Measurements from ENCODE around the gene GABRP.
"Not testable (repeated sequence)": the region's sequence is repeated elsewhere in the genome, so short reads cannot be mapped to it uniquely, and the experiment has no call there.

The GABRP gene

DNA sequence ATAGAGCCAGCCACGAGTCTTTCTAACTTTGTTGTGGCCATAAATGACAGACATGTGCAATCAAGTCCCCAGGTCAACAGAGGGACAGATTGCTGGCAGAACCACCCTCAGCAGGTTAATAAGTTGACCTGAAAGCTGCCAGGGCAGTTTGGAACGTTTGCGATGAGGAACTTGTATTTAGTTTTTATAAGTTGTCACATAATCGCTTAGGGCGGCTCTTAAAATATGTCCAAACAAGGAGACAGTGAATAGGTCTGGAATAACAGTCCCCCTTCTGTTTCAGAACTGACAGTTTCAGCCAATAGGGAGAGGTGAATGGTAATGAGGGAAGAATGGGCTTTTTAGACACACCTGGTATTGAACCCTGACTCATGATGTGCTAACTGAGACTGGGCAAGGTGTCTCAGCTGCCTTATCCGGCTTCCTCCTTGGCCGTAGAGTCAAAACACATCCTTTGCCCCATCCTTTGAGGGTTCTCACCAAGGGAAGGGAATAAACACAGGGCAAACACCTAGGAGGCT, 33.6 kb upstream of the GABRP start:
- Mint-ChIP-seq H3K4me3 (no peak overlapping the region), H3K4me1 (ENCODE audit: low read depth) (peaks cover 2% of the 10 kb centered on the region), H3K36me3 (no peaks in the 10 kb centered on the region), H3K27ac (no peak overlapping the region), H3K9me3 (ENCODE audit: low read depth) (no peaks in the 10 kb centered on the region), H3K27me3 (peaks cover 21% of the 10 kb centered on the region)

DNA sequence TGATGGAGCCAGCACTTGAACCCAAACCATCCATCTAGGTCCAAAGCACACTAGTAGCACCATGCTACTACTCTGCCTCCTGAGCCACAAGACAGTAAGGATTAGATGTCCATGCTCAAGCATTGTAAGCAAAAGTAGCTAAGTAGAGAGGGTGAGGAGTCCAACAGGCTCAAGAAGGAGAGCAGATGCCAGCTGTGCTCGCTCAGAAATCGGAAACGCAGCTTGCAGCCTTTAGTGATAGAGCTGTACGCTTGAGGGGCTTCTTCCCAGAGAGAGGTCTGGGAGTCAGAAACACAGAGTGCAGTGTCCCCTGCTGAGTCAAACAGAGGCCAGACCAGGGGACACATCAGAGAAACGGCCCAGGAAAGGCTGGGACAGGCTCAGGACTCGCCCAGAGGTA, 32.7 kb upstream of the GABRP start:
- Mint-ChIP-seq H3K4me3 (no peak overlapping the region), H3K9me3 (ENCODE audit: low read depth) (no peaks in the 10 kb centered on the region), H3K27me3 (peaks cover 19% of the 10 kb centered on the region), H3K36me3 (no peaks in the 10 kb centered on the region), H3K27ac (no peak overlapping the region), H3K4me1 (ENCODE audit: low read depth) (no peaks in the 10 kb centered on the region)

DNA sequence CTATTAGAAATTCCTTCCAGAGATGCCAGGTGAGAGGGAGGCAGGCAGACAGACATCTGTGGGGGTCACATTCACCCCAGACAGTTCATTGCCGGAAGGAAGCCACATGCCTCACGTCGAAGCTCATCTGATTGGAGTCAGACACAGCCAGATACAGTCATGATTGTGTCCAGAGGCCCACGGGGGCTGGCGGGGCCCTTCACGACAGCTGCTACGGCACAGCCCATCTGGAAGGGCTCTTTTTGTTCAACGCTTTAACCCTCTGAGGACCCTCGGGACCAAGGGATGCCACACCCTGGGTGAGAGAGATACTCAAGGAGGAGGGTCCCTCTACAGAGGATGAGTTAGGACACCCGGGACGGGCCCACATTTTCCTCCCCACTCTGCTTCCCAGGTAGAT, 31.9 kb upstream of the GABRP start:
- Mint-ChIP-seq H3K27ac (no peak overlapping the region), H3K36me3 (no peaks in the 10 kb centered on the region), H3K4me3 (no peak overlapping the region), H3K27me3 (peaks cover 19% of the 10 kb centered on the region), H3K9me3 (ENCODE audit: low read depth) (no peaks in the 10 kb centered on the region), H3K4me1 (ENCODE audit: low read depth) (no peaks in the 10 kb centered on the region)

DNA sequence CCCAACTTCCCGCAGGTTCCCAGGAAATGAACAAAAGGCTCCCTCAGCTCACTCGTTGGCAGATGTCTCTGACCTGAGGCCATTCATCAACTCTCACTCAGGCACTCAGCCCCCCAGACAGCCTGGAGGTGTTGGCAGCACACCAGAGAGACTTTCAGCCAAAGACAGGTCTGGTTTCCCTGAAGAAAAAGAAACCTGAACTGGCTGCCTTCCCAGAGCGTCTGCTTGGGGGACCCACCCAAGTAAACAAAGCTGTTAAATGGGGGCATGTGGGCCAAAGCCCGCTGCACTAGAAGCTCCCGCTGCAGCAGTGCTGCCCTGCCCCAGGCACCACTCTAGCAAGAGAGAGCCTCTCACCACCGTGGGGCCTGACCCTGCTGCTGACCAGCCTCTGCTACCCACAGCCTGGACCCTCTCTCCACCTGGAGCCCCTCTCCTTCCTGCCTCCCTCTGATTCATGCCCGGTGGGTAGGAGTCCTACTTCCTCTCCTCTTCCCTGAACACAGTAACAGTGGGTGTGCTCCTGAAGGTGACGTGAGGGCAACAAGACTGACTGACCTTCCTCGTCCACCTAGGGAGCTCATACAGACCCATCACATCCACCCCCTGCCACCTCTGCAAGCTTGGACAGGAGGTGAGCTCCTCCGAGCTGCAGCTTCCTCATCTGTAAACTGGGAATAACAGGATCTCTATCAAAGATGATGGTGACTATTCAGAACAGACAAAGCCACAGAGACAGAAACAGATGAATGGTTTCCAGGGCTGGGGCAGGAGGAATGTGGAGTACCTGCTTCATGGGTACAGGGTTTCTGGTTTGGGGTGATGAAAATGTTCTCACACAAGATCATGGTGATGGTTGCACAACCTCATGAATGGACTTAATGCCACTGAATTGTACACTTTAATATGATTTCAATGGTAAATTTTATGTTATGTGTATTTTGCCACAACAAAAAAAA, 31.0 kb upstream of the GABRP start:
- H3K4me3 Mint-ChIP-seq, result no peak overlapping the region
- H3K4me1 Mint-ChIP-seq (ENCODE audit: low read depth), result no peaks in the 10 kb centered on the region
- no peaks in the 10 kb centered on the region for H3K36me3 Mint-ChIP-seq
- H3K9me3 Mint-ChIP-seq (ENCODE audit: low read depth), result no peaks in the 10 kb centered on the region
- peaks cover 13% of the 10 kb centered on the region for H3K27me3 Mint-ChIP-seq
- H3K27ac Mint-ChIP-seq, result no peak overlapping the region

DNA sequence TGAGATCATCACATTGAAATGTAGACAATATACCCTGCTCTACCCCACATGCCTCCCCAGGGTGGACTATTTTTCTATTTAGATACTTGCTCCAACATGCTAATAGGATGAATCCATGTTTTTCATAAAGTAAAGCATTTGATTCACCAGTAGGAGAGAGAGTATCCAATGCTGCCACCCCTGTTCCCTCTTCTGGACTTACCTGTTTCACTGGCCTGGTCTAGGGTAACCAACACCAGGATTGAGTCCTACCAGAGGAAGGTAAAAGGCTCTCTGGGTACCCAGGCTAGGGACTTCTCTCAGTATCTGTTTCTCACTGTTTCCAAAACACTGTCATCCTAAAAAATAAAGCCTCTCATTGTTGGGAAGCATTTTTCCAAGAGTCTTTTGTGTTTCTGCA, 30.2 kb upstream of the GABRP start:
- no peaks in the 10 kb centered on the region for H3K4me1 Mint-ChIP-seq (ENCODE audit: low read depth)
- no peak overlapping the region for H3K4me3 Mint-ChIP-seq
- no peaks in the 10 kb centered on the region for H3K36me3 Mint-ChIP-seq
- H3K27me3 Mint-ChIP-seq, result peaks cover 8% of the 10 kb centered on the region
- no peak overlapping the region for H3K27ac Mint-ChIP-seq
- H3K9me3 Mint-ChIP-seq (ENCODE audit: low read depth), result no peaks in the 10 kb centered on the region

DNA sequence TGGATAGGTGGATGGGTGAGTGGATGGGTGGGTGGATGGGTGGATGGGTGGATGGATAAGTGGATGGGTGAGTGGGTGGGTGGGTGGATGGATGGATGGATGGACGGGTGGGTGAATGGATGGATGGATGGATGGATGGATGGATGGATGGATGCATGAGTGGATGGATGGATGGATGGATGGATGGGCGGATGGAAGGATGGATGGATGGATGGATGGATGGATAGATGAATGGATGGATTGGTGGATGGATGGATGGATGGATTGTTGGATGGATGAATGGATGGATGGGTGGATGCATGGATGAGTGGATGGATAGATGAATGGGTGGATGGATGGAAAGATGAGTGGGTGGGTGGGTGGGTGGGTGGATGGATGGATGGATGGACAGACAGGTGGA, 29.0 kb upstream of the GABRP start:
- not testable (repeated sequence) for H3K36me3 Mint-ChIP-seq; H3K4me1 Mint-ChIP-seq (ENCODE audit: low read depth); H3K27ac Mint-ChIP-seq; H3K27me3 Mint-ChIP-seq; H3K9me3 Mint-ChIP-seq (ENCODE audit: low read depth); H3K4me3 Mint-ChIP-seq

DNA sequence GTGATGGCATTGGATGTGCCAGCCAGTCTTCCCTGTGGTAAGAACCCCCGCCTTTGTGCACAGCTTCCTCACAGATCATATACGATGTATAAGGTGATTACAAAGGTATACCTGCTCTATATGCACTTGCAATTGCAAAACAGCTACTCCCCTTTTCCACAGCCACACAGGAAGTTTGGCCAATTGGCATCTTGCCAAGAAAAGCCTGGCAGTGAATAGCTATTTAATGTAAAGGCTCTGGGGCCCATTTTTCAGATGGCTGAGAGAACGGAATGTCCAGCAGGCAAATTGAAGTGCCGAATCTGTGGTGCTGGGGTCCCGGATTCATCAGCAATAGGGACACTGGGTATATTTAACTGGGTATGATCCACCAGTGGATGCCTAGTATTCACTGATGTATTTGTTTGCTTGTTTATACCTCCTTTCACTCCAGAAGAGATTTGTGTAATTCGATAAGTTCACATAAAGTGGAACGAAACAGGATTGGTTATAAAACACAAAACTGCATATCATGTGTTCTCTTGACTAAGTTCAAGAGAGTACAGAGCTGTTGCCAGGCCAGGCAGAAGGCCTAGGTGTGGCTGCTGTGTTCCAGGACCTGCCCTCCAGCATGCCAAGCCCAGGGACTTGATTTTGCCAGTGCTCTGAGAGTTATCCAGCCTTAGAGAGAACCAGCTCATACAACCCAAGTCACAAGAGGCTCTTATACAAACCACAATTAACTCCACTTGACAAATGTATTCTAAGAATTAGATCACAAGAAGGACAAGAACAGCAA, 27.7 kb upstream of the GABRP start:
- Mint-ChIP-seq H3K36me3 (no peaks in the 10 kb centered on the region), H3K4me3 (no peak overlapping the region), H3K27ac (no peak overlapping the region), H3K9me3 (ENCODE audit: low read depth) (no peaks in the 10 kb centered on the region), H3K27me3 (peaks cover 4% of the 10 kb centered on the region), H3K4me1 (ENCODE audit: low read depth) (no peaks in the 10 kb centered on the region)

DNA sequence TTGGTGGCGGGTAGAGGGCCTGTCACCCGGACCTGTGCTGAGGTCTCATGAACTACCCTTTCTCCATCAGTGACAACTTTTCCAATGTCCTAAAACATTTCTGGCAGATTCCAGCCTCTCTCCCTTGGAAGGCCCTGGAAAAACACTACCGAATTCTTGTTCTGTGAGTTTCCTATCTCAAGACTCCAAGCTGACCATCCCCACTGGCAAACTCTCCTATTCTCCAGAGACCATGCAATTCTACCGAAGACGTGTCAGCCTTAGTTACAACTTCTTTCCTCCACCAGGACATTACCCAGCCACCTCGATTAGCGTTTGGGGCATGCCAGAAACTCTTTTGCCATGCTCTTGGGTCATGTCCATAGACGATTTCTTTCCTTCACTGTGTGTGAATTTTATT, 26.8 kb upstream of the GABRP start:
- peaks cover 4% of the 10 kb centered on the region for H3K27me3 Mint-ChIP-seq
- H3K36me3 Mint-ChIP-seq, result no peaks in the 10 kb centered on the region
- H3K27ac Mint-ChIP-seq, result no peak overlapping the region
- H3K9me3 Mint-ChIP-seq (ENCODE audit: low read depth), result no peaks in the 10 kb centered on the region
- H3K4me1 Mint-ChIP-seq (ENCODE audit: low read depth), result no peaks in the 10 kb centered on the region
- H3K4me3 Mint-ChIP-seq, result no peak overlapping the region

DNA sequence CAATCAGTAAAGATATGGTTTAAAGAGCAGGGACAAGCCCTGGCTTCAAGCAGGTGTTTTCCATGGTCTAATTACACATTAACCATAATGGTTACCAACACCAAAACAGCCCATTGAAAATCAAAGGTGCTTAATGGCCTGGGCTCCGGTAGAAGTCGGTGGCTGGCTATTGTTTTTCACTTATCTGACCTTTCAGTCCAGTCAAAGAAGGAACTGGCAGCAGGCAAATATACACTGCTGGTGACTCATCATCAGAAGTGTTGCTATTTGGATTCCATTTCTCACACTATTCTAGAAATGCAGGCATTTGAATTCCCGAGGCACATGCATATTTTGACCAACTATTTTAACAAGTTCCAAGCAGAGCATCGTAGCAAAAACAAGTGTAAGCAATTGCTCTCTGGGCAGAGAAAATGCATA, 26.3 kb upstream of the GABRP start:
- Mint-ChIP-seq H3K9me3 (ENCODE audit: low read depth) (no peaks in the 10 kb centered on the region), H3K4me3 (no peak overlapping the region), H3K27me3 (peaks cover 5% of the 10 kb centered on the region), H3K4me1 (ENCODE audit: low read depth) (no peaks in the 10 kb centered on the region), H3K27ac (no peak overlapping the region), H3K36me3 (no peaks in the 10 kb centered on the region)

DNA sequence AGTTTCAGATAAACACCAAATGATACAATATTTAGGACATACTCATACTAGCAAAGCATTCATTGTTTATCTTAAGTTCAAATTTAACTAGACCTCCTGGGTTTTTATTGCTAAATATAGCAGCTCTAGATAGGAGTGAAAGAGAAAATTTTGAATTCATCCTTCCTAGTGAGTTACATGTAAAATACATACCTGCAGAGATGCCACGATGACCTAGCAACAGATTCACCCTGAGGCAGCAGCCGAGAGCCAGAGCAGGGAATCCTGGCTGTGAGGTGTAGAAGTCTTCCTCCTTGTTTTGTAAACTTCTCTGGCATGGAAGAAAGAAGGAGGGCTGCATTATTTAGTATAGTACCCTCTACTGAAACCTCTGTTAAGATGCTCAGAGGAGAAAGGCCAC, 25.9 kb upstream of the GABRP start:
- H3K36me3 Mint-ChIP-seq, result no peaks in the 10 kb centered on the region
- no peaks in the 10 kb centered on the region for H3K9me3 Mint-ChIP-seq (ENCODE audit: low read depth)
- no peaks in the 10 kb centered on the region for H3K4me1 Mint-ChIP-seq (ENCODE audit: low read depth)
- peaks cover 4% of the 10 kb centered on the region for H3K27me3 Mint-ChIP-seq
- H3K4me3 Mint-ChIP-seq, result no peak overlapping the region
- no peak overlapping the region for H3K27ac Mint-ChIP-seq

DNA sequence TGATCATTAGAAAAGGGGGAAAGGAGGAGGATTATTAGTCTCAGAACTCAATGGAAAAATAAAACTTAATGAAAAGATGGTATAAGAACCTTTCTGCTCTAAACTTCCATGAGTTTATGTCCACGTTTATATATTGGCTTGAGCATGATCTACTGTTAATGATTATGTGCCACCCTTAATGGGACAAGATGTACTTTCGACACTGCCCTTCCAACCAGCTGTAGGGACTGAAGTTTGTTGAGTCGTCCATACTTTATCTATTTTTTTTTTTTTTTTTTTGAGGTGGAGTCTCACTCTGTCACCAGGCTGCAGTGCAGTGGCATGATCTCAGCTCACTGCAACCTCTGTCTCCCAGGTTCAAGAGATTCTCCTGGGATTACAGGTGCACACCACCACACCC, 25.0 kb upstream of the GABRP start:
- Mint-ChIP-seq H3K9me3 (ENCODE audit: low read depth) (no peaks in the 10 kb centered on the region), H3K4me1 (ENCODE audit: low read depth) (no peaks in the 10 kb centered on the region), H3K27ac (no peak overlapping the region), H3K36me3 (no peaks in the 10 kb centered on the region), H3K27me3 (peaks cover 3% of the 10 kb centered on the region), H3K4me3 (no peak overlapping the region)

DNA sequence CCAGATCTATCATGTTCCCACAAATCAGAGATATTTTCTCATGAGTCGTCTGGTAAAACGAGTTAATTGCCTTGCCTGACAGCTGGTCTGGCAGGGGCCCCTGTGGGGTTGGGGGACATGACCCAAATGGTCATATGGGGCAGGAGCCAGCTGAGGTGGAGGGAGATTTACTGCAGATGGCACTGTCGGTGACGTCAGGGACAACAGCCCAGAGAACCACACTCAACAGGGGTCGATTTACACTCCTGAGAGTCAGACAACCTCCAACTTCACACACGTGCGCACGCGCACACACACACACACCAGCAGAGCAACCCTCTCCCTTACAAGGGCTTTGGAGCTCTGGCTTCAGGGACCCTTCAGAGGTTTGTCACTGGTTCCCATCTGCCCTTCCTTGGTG, 23.4 kb upstream of the GABRP start:
- no peaks in the 10 kb centered on the region for H3K4me1 Mint-ChIP-seq (ENCODE audit: low read depth)
- no peak overlapping the region for H3K27ac Mint-ChIP-seq
- no peaks in the 10 kb centered on the region for H3K36me3 Mint-ChIP-seq
- H3K4me3 Mint-ChIP-seq, result no peak overlapping the region
- no peaks in the 10 kb centered on the region for H3K9me3 Mint-ChIP-seq (ENCODE audit: low read depth)
- peaks cover 3% of the 10 kb centered on the region for H3K27me3 Mint-ChIP-seq

DNA sequence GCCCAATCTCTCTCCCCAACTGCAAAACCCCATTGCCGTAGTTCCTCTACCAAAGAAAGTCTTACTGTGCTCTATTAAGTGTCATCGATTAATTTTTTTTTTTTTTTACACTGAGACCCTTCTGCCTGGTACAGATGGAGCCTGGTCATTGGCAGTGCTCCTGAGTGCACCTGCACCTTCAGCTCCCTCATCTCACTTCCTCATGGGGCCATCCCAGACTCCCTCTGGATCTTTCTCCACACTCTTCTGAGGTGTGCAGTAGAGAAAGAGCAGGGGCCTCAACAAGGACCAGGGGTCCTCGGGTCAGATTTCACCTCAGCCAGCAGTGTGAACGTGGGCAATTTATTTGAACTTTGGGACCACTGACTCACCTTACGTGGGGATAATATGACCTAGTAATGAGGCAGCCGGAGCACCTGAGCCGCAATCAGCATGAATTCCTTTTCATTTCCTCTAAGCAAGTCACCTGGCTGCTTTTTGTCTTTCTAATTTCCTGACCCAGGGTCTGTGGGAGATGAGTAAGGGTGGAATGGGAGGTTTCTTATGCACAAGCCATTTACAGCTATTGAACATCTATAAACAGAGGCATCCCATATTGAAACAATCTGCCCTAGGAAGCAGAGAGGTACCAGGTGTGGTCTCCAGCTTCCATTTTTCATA, 22.3 kb upstream of the GABRP start:
- no peak overlapping the region for H3K4me3 Mint-ChIP-seq
- no peaks in the 10 kb centered on the region for H3K4me1 Mint-ChIP-seq (ENCODE audit: low read depth)
- H3K9me3 Mint-ChIP-seq (ENCODE audit: low read depth), result no peaks in the 10 kb centered on the region
- peaks cover 3% of the 10 kb centered on the region for H3K27me3 Mint-ChIP-seq
- no peaks in the 10 kb centered on the region for H3K36me3 Mint-ChIP-seq
- H3K27ac Mint-ChIP-seq, result no peak overlapping the region

DNA sequence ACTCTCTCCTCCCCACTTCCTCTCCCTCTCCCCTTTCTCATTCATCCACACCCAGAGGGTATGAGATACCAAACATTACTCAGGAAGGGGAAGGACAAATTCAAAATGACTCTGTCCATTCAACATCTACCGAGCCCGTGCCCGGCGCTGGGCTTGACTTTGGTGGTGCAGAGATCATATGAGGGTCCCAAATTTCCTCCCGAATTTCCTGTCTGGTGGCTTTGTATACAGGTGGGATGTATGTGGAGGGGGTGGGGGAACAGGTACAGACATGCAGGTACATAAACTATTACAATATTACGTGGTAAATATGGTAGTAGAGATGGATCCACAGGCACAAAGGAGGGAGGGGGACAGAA, 21.8 kb upstream of the GABRP start:
- Mint-ChIP-seq H3K9me3 (ENCODE audit: low read depth) (no peaks in the 10 kb centered on the region), H3K4me1 (ENCODE audit: low read depth) (no peaks in the 10 kb centered on the region)

DNA sequence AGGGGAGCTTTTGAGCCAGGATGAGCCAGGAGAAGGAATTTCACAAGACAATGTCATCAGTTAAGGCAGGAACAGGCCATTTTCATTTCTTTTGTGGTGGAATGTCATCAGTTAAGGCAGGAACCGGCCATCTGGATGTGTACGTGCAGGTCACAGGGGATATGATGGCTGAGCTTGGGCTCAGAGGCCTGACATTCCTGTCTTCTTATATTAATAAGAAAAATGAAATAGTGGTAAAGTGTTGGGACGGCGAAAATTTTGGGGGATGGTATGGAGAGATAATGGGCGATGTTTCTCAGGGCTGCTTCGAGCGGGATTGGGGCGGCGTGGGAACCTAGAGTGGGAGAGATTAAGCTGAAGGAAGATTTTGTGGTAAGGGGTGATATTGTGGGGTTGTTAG, 21.2 kb upstream of the GABRP start:
- not testable (repeated sequence) for H3K4me1 Mint-ChIP-seq (ENCODE audit: low read depth); H3K9me3 Mint-ChIP-seq (ENCODE audit: low read depth); H3K27ac Mint-ChIP-seq; H3K36me3 Mint-ChIP-seq; H3K4me3 Mint-ChIP-seq; H3K27me3 Mint-ChIP-seq

More for the DNA sequence above, 21.8 kb upstream of the GABRP start:
- H3K4me3 Mint-ChIP-seq, result no peak overlapping the region
- peaks cover 3% of the 10 kb centered on the region for H3K27me3 Mint-ChIP-seq
- H3K36me3 Mint-ChIP-seq, result no peaks in the 10 kb centered on the region
- H3K27ac Mint-ChIP-seq, result no peak overlapping the region

Data from activated naive CD8-positive, alpha-beta T cell (primary cell).